ENCODE results near the gene EP300.
"Not testable (repeated sequence)": the region's sequence is repeated elsewhere in the genome, so short reads cannot be mapped to it uniquely, and the experiment has no call there.

The EP300 gene

DNA sequence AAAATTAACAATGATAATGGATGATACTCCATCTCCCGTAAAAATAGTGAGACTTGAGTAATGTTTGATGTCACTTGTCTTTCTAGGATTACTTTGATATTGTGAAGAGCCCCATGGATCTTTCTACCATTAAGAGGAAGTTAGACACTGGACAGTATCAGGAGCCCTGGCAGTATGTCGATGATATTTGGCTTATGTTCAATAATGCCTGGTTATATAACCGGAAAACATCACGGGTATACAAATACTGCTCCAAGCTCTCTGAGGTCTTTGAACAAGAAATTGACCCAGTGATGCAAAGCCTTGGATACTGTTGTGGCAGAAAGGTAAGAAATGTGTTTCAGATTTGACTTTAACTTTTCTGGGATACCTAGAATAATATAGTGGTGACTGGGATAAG lies 64.7 kb downstream of the EP300 start:
- DNase-seq, result no peak

DNA sequence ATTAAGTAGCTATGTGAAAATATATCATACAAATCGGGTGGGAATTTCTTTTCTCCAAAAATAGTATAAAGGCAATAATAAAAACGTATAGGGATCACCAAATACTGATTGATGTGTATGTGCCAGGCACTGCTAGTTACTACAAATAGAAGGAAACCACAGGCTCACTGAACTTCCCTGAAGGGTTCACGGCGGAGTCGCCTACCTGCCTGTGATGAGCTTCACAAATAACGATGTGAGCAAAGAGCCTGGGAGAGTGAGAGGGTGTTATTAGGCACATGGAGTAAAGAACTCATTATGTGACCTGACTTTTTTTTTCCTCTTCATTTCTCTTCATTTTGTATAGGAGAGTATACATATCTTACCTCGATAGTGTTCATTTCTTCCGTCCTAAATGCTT lies 76.8 kb downstream of the EP300 start:
- no peak for DNase-seq

DNA sequence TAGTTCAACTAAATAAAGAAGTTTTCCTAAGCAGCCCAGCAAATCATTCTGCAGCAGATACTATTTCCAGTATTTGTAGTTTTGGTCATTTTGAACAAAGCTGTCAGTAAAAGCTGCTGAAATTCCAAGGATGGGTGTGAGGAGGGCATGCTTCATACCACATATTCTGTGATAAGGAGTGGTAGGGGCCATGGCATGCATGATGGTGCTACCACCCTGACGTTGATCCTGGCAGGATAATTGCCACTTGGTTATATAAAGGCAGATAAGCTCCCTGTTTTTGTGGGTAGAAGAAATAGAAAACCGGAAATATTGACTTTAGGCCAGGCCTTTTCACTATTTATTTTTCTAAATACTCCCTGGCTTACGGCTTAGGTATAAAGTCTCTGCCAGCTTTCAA lies 79.6 kb downstream of the EP300 start:
- no peak for DNase-seq

DNA sequence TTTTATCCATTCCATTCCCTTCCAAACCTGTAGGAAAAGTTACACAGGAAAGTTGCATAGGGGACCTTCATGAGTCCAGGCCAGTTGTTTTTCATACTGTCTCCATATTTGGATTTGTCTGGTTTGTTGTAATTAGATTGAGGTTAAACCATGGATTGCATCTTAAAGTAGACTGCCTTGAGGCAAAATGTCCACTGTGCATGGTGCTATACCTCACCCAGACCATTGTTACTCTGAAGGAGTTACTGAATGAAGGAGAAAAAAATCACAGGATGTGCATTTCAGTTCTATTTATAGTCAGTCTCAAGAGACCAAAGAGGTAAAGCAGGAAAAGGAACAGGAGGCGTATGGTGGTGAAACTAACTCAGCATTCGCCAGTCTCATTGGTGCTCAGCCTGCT lies 83.2 kb downstream of the EP300 start:
- DNase-seq, result no peak

DNA sequence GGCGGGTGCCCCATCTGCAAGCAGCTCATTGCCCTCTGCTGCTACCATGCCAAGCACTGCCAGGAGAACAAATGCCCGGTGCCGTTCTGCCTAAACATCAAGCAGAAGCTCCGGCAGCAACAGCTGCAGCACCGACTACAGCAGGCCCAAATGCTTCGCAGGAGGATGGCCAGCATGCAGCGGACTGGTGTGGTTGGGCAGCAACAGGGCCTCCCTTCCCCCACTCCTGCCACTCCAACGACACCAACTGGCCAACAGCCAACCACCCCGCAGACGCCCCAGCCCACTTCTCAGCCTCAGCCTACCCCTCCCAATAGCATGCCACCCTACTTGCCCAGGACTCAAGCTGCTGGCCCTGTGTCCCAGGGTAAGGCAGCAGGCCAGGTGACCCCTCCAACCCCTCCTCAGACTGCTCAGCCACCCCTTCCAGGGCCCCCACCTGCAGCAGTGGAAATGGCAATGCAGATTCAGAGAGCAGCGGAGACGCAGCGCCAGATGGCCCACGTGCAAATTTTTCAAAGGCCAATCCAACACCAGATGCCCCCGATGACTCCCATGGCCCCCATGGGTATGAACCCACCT lies 84.7 kb downstream of the EP300 start:
- DNase-seq, result no peak

DNA sequence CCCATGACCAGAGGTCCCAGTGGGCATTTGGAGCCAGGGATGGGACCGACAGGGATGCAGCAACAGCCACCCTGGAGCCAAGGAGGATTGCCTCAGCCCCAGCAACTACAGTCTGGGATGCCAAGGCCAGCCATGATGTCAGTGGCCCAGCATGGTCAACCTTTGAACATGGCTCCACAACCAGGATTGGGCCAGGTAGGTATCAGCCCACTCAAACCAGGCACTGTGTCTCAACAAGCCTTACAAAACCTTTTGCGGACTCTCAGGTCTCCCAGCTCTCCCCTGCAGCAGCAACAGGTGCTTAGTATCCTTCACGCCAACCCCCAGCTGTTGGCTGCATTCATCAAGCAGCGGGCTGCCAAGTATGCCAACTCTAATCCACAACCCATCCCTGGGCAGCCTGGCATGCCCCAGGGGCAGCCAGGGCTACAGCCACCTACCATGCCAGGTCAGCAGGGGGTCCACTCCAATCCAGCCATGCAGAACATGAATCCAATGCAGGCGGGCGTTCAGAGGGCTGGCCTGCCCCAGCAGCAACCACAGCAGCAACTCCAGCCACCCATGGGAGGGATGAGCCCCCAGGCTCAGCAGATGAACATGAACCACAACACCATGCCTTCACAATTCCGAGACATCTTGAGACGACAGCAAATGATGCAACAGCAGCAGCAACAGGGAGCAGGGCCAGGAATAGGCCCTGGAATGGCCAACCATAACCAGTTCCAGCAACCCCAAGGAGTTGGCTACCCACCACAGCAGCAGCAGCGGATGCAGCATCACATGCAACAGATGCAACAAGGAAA lies 85.4 kb downstream of the EP300 start:
- DNase-seq, result no peak

DNA sequence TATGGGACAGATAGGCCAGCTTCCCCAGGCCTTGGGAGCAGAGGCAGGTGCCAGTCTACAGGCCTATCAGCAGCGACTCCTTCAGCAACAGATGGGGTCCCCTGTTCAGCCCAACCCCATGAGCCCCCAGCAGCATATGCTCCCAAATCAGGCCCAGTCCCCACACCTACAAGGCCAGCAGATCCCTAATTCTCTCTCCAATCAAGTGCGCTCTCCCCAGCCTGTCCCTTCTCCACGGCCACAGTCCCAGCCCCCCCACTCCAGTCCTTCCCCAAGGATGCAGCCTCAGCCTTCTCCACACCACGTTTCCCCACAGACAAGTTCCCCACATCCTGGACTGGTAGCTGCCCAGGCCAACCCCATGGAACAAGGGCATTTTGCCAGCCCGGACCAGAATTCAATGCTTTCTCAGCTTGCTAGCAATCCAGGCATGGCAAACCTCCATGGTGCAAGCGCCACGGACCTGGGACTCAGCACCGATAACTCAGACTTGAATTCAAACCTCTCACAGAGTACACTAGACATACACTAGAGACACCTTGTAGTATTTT lies 86.1 kb downstream of the EP300 start:
- no peak for DNase-seq

DNA sequence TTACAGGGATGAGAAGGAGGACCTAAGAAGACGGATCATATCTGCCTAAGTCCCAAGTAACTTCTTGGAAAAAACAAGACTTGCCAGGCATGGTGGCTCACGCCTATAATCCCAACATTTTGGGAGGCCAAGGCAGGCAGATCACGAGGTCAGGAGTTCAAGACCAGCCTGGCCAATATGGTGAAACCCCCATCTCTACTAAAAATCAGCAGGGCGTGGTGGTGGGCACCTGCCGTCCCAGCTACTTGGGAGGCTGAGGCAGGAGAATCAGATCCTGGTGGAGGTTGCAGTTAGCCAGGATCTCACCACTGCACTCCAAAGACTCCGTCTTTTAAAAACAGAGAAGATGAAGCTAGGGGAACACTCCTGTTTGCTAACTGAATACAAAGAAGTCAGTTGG lies 88.0 kb downstream of the EP300 start:
- DNase-seq, result not testable (repeated sequence)

DNA sequence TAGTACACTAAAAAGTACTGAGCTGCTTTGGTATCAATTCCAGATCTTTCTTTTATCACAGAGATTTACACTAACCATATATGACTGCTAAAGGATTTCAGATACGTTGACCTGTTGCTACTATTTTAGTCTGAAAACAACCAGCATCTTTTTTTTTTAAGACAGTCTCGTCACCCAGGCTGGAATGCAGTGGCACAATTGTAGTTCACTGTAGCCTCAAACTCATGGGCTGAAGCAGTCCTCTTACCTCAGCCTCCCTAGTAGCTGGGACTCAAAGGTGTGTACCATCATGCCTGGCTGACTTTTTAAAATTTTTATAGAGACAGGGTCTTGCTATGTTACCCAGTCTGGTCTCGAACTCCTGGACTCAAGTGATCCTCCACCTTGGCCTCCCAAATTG lies 88.5 kb downstream of the EP300 start:
- DNase-seq, result no peak

DNA sequence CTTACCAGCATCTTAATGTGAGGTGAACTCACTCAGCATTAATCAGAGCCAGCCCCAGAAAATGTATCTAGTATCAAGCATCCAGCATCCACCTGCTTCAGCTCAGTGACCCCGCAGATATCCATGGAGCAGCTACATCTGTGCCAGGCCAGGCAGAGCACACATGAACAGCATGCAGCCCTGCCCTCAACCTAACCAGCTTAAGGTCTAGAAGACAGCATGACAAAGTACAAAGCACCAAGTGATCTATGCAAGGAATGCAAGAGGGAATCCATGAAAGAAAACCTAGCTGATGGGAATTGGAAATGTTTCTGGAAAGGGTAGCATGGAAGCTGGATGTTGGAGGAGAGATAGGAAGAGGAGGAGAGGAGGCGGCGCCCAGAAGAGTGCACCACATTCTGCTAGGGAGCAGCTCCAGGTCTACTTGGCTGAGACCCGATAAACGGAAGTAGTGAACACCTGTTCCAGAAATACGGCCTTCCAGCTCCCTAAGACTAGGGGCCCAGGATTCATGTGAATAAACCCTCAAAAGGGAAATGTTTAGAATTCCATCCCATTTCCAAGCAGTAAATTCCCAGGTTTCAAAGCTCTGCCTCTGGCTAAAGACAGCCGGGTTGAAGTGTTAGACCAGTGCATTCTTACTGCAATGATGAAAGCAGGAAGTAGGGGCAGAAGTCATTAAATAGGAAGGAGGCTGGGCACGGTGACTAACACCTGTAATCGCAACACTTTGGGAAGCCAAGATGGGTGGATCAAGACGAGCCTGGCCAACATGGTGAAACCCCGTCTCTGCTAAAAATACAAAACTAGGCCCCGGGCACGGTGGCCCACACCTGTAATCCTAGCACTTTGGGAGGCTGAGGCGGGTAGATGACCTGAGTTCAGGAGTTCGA lies 89.2 kb downstream of the EP300 start:
- DNase-seq, result no peak

DNA sequence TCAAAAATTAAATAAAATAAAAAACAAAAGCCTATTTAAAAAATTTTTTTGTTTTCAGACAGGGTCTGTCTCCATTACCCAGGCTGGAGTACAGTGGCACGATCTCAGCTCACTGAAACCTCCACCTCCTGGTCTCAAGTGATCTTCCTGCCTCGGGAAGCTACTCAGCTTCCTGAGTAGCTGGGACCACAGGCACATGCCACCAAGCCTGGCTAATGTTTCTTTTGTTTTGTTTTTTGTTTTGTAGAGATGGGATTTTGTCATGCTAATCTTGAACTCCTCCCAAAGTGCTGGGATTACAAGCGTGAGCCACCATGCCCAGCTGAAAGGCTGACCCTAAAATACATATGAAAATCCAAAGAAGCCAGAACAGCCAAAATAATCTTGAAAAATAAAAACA lies 92.3 kb downstream of the EP300 start:
- DNase-seq, result no peak

DNA sequence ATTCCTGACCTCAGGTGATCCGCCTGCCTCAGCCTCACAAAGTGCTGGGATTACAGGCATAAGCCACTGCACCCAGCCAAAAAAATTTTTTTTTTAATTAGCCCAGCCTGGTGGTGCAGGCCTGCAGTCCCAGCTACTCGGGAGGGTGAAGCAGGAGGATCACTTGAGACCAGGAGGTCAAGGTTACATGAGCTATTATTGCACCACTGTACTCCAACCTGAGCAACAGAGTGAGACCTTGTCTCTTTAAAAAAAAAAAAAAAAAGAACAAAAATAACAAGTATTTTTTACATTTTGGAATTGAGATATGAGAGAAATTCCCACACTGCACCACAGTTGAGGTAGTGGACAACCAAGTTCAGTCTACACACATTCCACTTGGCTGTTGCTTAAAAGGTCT lies 99.1 kb downstream of the EP300 start:
- no peak for DNase-seq

DNA sequence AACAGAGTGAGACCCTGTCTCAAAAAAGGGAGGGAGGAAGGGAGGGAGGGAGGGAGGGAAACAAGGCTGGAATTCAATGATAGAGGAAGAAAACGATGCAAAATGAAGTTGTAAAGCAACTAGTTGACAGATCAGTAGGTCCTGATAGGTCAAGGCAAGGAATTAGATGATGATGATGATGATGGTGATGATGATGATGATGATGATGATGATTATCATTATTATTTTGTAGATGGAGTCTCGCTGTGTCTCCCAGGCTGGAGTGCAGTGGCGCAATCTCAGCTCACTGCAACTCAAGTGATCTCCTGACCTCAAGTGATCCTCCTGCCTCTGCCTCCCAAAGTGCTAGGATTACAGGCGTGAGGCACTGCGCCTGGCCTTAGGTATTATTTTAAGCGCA lies 101.4 kb downstream of the EP300 start:
- DNase-seq, result no peak

DNA sequence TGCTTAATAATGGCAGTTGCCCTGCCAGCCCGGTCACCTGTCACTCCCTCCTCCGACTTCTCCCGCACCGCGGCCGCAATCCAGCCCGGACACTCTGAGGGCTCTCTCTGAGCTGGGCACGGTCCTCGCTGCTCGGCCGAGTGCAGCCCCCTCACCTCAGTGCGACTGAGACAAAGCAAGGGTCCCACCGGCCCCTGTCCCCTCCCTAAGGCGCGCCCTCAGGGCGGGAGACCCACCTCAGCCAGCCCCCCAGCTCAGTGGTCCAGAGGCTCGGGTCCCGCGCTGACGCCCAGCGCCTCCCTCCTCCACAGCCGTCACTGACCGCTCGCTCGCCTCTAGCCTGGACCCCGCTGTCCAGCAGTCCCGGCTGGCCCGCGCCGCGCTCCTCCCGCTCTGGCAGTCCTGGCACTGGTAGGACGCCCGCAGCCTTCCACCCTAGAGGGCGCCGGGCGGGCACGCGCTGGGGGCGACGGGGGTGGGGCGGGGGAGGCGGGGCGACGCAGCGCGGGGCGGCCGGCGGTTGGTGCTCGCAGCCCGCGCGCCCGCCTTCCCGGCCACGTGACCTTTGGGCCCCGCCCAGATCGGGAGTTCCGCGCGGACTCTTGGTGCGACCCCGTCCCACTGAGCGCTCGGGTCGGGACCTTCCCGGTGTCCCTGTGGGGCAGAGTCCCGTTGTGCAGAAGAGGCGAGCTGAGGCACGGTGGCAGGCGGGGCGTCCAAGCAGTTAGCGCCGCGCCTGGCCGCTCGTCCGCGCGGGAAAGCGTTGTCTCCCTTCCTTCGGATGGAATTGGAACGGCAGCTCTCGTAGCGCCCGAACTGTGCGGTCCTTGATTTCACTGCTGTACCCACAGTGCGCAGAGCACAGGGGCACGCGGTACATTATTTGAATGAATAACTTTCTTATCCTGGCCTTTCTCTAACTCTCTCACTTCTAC lies 104.9 kb downstream of the EP300 start:
- peak; percentile 77 for DNase-seq

DNA sequence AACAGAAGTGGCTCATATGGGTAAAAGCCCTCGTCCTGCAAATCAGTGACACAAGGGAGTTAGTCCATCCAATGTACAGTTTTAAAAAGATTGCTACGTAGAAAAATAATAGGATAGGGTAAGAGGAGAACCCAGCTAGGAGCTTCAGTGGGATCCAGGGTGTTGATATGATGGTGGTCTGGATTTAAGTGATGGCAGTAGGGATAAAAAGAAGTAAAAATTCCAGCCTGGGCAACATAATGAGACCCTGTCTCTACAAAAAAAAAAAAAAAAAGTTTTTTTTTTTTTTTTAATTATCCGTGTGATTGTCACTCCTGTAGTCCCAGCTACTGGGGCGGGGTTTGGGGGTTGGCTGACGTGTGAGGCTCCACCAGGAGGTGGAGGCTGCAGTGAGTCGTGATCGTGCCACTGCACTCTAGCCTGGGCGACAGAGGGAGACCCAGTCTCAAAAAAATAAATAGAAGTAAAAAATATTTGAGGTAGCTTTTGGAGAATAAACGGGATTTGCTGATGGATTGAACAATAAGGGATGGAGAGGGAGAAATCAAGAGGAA lies 105.7 kb downstream of the EP300 start:
- DNase-seq, result peak; percentile 22

DNA sequence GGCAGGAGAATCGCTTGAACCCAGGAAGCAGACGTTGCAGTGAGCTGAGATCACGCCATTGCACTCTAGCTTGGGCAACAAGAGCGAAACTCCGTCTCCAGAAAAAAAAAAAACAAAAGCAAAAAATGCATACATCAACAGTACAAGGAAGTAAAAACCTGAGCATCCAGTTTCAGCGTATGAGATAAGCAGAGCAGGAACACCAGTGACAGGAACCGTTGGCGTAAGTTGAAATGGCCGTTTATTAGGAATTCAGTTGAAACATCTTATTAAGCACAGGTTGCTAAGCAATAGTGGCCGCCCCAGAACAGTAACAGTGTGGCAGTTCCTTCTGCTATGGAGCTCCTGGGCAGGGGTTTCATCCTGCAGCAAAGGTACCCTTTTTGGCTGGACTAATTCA lies 108.7 kb downstream of the EP300 start:
- DNase-seq, result no peak

DNA sequence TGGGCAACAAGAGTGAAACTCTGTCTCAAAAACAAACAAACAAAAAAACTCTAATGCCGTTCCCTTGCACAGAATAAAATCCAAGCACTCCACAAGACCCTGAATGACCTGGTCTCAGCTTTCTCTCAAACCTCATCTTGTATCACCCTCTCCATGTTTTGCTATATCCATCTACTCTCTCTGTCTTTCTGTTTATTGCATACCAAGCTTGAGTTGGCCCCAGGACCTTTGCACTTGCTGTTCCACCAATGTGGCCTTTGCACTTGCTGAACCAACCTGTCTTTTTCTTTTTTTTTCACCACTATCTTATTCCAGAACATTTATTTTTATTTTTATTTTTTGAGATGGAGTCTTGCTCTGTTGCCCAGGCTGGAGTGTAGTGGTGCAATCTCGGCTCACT lies 110.7 kb downstream of the EP300 start:
- DNase-seq, result no peak

DNA sequence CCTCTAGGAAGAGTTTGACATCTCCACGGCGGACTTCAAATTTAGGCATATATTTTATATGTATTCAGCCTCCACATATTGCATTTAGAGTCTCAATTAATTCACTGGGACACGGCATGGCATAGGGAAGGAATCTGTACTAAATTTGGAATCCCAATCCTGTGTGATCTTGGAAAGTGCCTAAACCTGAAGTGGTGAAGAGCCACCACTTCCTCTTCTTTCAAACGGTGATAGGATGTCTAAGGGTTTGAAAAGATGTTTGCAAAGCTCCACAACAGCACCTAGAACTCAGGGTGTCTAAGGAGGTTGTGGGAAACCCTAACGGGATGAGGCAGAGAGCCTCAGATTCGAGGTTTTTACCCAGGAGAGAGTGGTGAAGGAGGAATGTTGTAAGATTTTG lies 111.7 kb downstream of the EP300 start:
- DNase-seq, result no peak

DNA sequence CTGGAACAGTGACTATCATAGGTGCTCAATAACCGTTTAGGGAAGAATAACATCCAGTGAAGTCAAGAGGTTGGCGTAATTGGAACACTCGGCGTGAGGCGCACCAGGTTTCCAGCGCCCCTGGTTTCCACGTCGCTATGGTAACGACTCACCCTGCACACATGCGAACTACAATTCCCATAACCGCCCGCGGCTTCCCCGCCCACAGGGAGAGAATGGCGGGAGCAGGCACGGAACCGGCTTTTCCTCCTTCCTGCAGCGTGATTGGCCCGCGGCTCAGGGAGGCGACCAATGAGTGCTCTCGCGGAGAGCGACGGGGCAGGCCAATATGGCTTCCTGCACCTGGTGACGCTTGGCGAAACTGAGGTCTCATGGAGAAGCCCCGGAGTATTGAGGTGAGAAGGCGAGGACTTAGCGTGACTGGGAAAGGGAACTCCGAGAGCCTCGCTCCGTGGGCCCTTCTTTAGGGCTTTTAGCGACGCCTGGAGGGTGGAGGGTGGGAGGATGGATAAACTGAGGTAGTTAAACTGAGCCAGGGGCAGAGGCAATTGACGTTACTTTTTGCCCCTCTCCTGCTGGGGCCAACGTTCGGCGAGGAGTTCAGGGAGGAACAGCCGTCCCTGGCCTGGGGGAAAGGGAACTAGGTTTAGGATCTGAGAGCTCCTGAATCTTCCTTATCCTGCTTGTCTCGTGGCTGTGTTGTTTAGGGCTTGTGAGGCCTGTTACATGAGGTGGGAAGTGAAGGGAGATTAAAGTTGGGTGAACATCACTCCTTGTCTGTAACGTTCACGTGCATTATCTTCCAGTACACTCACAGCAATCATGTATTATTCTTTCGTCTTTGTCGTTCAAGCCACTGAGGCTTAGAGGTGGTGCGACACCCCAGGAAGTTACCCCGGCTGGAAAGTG lies 112.9 kb downstream of the EP300 start, which contains the start of gene L3MBTL2:
L3MBTL2 (plus strand) TSS at position 321 of the 909 bp plus-strand sequence; CDS start at position 372, 51 bp downstream.
- DNase-seq, result peak; percentile 96

DNA sequence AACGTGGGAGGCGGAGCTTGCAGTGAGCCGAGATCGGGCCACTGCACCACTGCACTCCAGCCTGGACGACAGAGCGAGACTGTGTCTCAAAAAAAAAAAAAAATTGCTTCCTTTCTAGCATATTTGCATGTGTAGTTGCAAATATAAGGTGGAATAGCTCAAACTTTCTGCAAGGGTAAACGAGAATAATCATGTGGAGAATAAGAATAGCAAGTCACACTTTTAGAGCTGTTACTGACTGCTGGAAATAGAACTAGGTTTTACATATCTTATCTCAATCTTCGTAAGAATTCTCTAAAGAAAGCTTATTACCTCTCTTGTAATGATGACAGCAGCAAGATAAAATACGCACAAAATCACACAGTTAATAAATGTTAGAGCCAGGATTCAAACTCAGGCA lies 114.3 kb downstream of the EP300 start:
- DNase-seq, result no peak

DNA sequence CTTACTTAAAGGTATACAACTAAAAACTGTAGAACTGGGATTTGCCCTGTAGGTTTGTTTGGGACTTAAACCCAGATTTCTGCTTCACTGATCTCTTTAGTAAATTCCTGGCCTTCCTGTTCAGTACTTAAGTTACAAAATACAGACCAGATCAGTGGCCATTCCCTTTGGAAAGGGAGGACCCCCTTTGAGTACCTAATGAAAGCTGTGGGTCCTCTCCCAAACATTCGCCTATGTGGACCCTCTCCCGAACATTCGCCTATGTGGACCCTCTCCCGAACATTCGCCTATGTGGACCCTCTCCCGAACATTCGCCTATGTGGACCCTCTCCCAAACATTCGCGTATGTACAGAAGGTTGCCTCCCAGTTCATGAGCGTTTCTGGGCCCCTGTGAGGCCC lies 123.0 kb downstream of the EP300 start:
- DNase-seq, result no peak

All from activated effector memory CD4-positive, alpha-beta T cell treated with Interleukin-2 at 50 U/mL for 16 hours (primary cell).